H1 (cell line): ENCODE data around the gene DUSP7. TPM values are rescaled to one million over a fixed set of nuclear protein-coding genes. Genes with fewer than 3 reads are reported as not detected.

Source experiments
- BCL11A ChIP-seq, 2 experiments: IDR thresholded peaks; one replicate each; pipeline ENCODE4 v1.6.1; 2011; ENCODE audit warnings: low read depth in 2 of 2, low read length in 2 of 2, mild to moderate bottlenecking in 2 of 2
- CHD7 ChIP-seq: fragments of 300-600 bp; sonication (generic); IDR thresholded peaks from 2 replicates; pipeline ENCODE4 v1.7.1; 2012; ENCODE audit warnings: low read length, moderate library complexity, mild to moderate bottlenecking, inconsistent platforms; ENCODE audit not compliant: insufficient replicate concordance
- CTCF ChIP-seq, 3 experiments: IDR thresholded peaks; 1 replicate in 2 of 3; 2 replicates in 1 of 3; pipeline versions ENCODE4 v1.5.1 to v1.6.1; 2011; ENCODE audit warnings: low read length in 3 of 3, mild to moderate bottlenecking in 3 of 3, inconsistent platforms in 2 of 3, low read depth in 1 of 3, moderate library complexity in 1 of 3; ENCODE audit not compliant: insufficient read depth in 1 of 3; ENCODE audit errors: control extremely low read depth in 1 of 3
- KDM4A ChIP-seq: IDR thresholded peaks from one replicate; pipeline ENCODE4 v1.7.1; 2012; ENCODE audit warnings: low read depth, mild to moderate bottlenecking, moderate library complexity, low read length, inconsistent platforms; ENCODE audit not compliant: severe bottlenecking
- KDM5A ChIP-seq: fragments of 200-600 bp; IDR thresholded peaks from 2 replicates; pipeline ENCODE4 v1.7.1; 2012; ENCODE audit warnings: mild to moderate bottlenecking, low read length, inconsistent platforms, mixed read lengths
- RAD21 ChIP-seq, 2 experiments: IDR thresholded peaks in 1 of 2; conservative IDR thresholded peaks in 1 of 2; 2 replicates each; pipeline ENCODE4 v1.6.1; 2011; ENCODE audit warnings: low read depth in 2 of 2, low read length in 2 of 2, improper control_type of control experiment in 1 of 2, inconsistent platforms in 1 of 2, mild to moderate bottlenecking in 1 of 2, moderate library complexity in 1 of 2
- SIRT6 ChIP-seq: IDR thresholded peaks from one replicate; pipeline ENCODE4 v1.7.1; 2012; ENCODE audit warnings: low read length, inconsistent platforms
- SP1 ChIP-seq: IDR thresholded peaks from 2 replicates; pipeline ENCODE4 v1.6.1; 2011; ENCODE audit warnings: low read depth, low read length
- SUZ12 ChIP-seq: fragments of 200-600 bp; sonication (generic); IDR thresholded peaks from 2 replicates; pipeline ENCODE4 v1.6.1; 2012; ENCODE audit warnings: mild to moderate bottlenecking, inconsistent platforms, low read length, moderate library complexity, mixed read lengths
- polyA plus RNA-seq, 7 experiments: library from polyadenylated mRNA; depleted of rRNA in 3 of 7; stranded (reverse) in 5 of 7; unstranded in 2 of 7; fragments of >200 nt in 5 of 7; fragments of 200-250 nt in 2 of 7; gene quantifications; 1 replicate in 5 of 7; 2 replicates in 1 of 7; 4 replicates in 1 of 7; pipeline versions ENCODE4 v1.2.1 to v1.2.3, GENCODE V29; 2011 to 2013; ENCODE audit warnings: missing spikeins in 2 of 7, mixed read lengths in 2 of 7
- total RNA-seq: library from RNA; stranded (reverse); fragmentation: NEBNext Ultra II Directional; extraction: Animal tissue kit (Norgen Biotek cat#: 25700); gene quantifications from 2 replicates; pipeline ENCODE4 v1.2.1, GENCODE V29; 2021

Gene DUSP7
- total and polyA plus RNA-seq, 2 of the 8 experiments (the other 6 are each of a cell fraction or from before 2014, with no cell fraction given) = 19.4 to 24.9 TPM

- TF ChIP-seq CHD7 = no peak
- no peak for TF ChIP-seq CTCF (IDR thresholded peaks at IDR 0.05; ENCODE audit: control extremely low read depth in 1 of 3, insufficient read depth in 1 of 3, low read depth in 1 of 3, low read length in 3 of 3)
- no peak for TF ChIP-seq RAD21 (IDR thresholded peaks at IDR 0.05 in 1 of 2, conservative IDR thresholded peaks at IDR 0.05 in 1 of 2; ENCODE audit: low read depth in 2 of 2, low read length in 2 of 2)
- no peak for TF ChIP-seq BCL11A (IDR thresholded peaks at IDR 0.05; ENCODE audit: low read depth in 2 of 2, low read length in 2 of 2)
- no peak for TF ChIP-seq SP1
- TF ChIP-seq KDM5A = no peak
- TF ChIP-seq SUZ12 = no peak
- no peak for TF ChIP-seq SIRT6
- no peak for TF ChIP-seq KDM4A
Measured at GRCh38 chr3:52086461-52086860, 30.1 kb upstream of the DUSP7 start (continued).
